Neural progenitor cell (in vitro differentiated cells): ENCODE results near the gene ADCY3.

ENCODE experiments used
- EZH2 ChIP-seq: fragments of 200-600 bp; sonication (generic); IDR thresholded peaks from 2 replicates; pipeline ENCODE4 v1.6.1; 2017; ENCODE audit warnings: antibody characterized with exemption, mild to moderate bottlenecking, moderate library complexity
- TF ChIP-seq, protein P1 (sequence below): fragments of 200-600 bp; sonication (generic); IDR thresholded peaks from 2 replicates; pipeline ENCODE4 v1.5.1; 2017; ENCODE audit warnings: antibody characterized with exemption, mild to moderate bottlenecking

DNA sequence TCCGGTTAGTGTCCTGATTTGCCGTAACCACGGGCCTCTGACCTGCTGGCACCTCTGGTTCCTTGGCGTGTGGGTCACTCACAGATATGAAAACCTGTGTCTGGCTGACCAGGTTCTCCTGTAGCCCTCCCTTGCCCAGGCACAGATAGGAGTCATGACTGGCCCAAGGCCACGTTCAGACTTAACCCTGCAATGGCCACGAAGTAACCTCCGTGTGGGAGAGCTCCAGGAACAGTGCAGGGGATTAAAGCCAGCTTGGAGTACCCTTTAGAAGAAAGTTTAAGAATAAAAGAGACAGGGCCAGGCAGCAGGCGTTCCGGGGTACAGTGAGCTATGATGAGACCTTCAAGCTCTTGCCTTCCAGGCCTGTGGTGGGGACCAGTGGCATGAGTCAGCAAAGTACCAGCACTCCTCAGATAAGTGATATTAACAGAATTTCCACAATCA lies 101.3 kb downstream of the ADCY3 start:
- TF ChIP-seq, protein P1, sequence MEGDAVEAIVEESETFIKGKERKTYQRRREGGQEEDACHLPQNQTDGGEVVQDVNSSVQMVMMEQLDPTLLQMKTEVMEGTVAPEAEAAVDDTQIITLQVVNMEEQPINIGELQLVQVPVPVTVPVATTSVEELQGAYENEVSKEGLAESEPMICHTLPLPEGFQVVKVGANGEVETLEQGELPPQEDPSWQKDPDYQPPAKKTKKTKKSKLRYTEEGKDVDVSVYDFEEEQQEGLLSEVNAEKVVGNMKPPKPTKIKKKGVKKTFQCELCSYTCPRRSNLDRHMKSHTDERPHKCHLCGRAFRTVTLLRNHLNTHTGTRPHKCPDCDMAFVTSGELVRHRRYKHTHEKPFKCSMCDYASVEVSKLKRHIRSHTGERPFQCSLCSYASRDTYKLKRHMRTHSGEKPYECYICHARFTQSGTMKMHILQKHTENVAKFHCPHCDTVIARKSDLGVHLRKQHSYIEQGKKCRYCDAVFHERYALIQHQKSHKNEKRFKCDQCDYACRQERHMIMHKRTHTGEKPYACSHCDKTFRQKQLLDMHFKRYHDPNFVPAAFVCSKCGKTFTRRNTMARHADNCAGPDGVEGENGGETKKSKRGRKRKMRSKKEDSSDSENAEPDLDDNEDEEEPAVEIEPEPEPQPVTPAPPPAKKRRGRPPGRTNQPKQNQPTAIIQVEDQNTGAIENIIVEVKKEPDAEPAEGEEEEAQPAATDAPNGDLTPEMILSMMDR = no peak
- TF ChIP-seq EZH2 = no peak
